ENCODE measurements around the gene MBNL3.

- TF ChIP-seq CTCF (IDR thresholded peaks at IDR 0.05; ENCODE audit: low read length) (no peak), EZH2 (IDR thresholded peaks at IDR 0.05; ENCODE audit: borderline replicate concordance, low read length) (no peak)
Observed at GRCh38 chrX:132393085-132393484, 95.8 kb downstream of the MBNL3 start.

Data from OCI-LY1 (cell line).